ENCODE measurements around the gene GTPBP4.

- TF ChIP-seq CTCF (IDR thresholded peaks at IDR 0.05) (no peak), POLR2A (IDR thresholded peaks at IDR 0.05) (no peak), POLR2AphosphoS5 (IDR thresholded peaks at IDR 0.05) (no peak)
Measured at GRCh38 chr10:986881-987619, 1.2 kb upstream of the GTPBP4 start.

Data from gastroesophageal sphincter (tissue), 3 donors.